ENCODE data around the gene IL16. TPM values are rescaled to one million over a fixed set of nuclear protein-coding genes. Genes with fewer than 3 reads are reported as not detected.

The IL16 gene
- total RNA-seq, 4 donors from 2014 or later = 28.1 to 40.8 (median 37.1) TPM

- TF ChIP-seq, protein P1, sequence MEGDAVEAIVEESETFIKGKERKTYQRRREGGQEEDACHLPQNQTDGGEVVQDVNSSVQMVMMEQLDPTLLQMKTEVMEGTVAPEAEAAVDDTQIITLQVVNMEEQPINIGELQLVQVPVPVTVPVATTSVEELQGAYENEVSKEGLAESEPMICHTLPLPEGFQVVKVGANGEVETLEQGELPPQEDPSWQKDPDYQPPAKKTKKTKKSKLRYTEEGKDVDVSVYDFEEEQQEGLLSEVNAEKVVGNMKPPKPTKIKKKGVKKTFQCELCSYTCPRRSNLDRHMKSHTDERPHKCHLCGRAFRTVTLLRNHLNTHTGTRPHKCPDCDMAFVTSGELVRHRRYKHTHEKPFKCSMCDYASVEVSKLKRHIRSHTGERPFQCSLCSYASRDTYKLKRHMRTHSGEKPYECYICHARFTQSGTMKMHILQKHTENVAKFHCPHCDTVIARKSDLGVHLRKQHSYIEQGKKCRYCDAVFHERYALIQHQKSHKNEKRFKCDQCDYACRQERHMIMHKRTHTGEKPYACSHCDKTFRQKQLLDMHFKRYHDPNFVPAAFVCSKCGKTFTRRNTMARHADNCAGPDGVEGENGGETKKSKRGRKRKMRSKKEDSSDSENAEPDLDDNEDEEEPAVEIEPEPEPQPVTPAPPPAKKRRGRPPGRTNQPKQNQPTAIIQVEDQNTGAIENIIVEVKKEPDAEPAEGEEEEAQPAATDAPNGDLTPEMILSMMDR (IDR thresholded peaks at IDR 0.05; ENCODE audit: low read depth) = no peak
Measured at GRCh38 chr15:81197255-81197630, 564 bp downstream of the IL16 start.

DNA sequence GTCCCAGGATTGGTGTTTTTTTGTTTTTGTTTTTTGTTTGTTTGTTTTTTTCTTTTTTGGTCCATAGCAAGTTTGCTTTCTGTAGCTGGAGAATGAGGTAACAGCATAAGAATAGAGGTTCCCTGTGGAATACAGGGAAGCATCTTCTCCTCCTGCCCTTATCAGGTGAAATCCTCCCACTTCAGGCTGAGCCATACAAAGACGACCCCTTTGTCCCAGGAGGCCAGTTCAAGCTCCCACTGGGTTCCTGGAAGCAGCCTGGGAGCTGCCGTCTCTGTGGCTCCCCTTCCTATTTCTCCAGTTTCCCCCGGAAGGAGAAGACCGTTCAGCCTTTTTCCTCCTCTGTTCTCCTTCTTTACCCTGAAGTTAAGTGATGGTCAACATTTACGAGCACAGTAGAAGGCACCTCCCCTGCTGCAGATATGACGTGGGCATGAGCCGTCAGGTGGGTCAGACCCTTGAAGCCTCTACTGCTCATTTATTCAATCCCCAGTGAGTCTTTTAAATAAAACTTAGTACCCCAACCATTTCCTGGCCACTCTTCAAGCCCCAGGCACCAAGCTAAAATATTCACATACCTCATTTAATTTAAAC is 1.1 kb downstream of the IL16 start:
- TF ChIP-seq, protein P1 (IDR thresholded peaks at IDR 0.05; ENCODE audit: low read depth) = no peak

DNA sequence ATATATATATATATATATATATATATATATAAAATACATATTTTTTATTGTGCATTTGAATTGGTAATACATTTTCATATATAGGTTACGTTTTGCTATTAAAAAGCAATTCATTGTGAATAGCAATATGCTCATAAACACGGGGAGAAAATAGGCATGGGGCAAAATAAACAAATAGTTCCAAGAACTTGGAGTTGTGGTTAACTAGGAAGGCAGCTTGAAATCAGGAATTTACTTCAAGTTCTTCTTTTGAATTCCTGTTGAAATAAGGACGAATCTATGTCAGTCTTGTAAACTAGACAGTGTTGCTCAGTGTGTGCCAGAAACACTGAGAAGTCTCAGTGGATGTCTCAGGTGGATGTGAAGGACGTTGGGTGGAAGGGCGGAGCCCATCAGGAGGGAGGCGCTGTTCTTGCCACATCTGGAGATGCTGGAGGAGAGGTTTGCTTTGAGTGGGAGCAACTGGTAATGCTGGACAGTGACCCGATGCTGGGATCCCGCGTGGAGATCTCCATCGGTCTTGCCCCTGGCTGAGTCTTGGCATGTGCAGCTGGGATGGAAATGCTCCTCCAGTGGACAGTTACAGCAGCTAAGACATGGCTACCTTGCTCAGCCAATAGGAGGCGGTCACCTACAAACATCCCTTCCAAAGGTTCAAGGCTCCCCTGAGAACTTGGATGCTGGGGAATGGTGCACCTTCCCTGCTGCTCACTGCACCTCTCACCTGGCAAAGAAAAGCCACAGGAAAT is 2.5 kb downstream of the IL16 start:
- TF ChIP-seq, protein P1 (IDR thresholded peaks at IDR 0.05; ENCODE audit: low read depth) = no peak

GRCh38 chr15:81206018-81206417 is 9.3 kb downstream of the IL16 start:
- TF ChIP-seq, protein P1 (IDR thresholded peaks at IDR 0.05; ENCODE audit: low read depth) = no peak

GRCh38 chr15:81209635-81210034 is 13.0 kb downstream of the IL16 start:
- TF ChIP-seq, protein P1 (IDR thresholded peaks at IDR 0.05; ENCODE audit: low read depth) = no peak

- TF ChIP-seq, protein P1 (IDR thresholded peaks at IDR 0.05; ENCODE audit: low read depth) = no peak
Measured at GRCh38 chr15:81211376-81211775, 14.7 kb downstream of the IL16 start.

DNA sequence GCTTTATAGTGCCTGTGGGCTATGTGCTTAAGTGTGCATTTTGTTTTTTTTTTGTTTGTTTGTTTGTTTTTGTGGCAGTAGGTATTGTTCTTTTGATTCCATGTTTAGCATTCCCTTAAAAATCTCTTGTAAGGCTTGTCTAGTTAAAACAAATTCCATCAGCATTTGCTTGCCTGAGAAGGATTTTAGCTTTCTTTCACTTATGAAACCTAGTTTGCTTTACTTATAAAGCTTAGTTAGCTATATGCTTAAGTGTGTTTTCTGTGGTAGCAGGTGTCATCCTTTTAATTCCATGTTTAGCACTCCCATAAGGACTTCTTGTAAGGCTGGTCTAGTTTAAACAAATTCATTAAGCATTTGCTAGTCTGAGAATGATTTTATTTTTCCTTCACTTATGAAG is 17.3 kb downstream of the IL16 start:
- TF ChIP-seq, protein P1 (IDR thresholded peaks at IDR 0.05; ENCODE audit: low read depth) = no peak
